GM21515 (cell line): ENCODE results near the gene AKAP9.
A peak's percentile ranks its signal among the peaks of the same experiment; 100 is the strongest.
"Not testable (repeated sequence)": the region's sequence is repeated elsewhere in the genome, so short reads cannot be mapped to it uniquely, and the experiment has no call there.

Experiments
- ATAC-seq: cut with Tn5 transposase; IDR thresholded peaks from one replicate; pipeline ENCODE4 v1.9.1; 2021; ENCODE audit not compliant: unreplicated experiment

AKAP9 gene

DNA sequence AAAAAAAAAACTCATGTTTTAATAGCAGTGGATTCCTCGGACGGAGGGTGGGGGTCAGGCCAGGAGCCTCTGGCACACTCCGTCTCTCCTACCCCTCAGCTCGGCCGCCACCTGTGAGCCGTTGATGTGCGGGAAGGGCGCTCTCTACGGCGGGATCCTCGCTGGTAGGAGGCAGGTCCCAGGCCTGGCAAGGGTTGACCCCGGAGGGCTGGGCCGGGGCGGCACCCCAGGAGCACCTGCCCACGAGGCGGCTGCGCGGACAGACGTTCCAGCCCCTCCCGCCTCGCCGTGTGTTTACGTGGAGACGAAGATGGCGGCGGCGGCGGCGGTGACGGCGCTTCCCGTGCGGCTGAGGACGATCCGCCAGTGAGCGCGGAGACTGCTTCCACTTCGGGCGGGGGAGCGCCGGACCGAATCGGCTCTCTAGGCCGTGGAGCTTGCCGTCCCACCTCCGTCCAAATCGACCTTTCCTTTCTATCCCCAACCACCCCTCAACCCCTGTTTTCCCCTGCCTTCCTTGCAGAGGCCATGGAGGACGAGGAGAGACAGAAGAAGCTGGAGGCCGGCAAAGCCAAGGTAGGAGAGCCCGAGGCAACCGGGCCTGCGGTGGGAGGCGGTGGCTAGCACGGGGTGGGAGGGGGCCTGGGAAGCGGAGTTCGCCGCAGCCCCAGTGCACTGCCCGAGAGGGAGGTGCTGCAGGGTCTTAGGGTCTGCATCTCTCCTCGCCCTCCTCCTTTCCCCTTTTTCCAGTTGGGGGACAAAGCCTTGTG, at the start of gene AKAP9:
TSS of gene AKAP9 (plus strand) at position 291 of the 770 bp plus-strand sequence. CDS start at position 529, 238 bp downstream.
- peak; percentile 97 for ATAC-seq

DNA sequence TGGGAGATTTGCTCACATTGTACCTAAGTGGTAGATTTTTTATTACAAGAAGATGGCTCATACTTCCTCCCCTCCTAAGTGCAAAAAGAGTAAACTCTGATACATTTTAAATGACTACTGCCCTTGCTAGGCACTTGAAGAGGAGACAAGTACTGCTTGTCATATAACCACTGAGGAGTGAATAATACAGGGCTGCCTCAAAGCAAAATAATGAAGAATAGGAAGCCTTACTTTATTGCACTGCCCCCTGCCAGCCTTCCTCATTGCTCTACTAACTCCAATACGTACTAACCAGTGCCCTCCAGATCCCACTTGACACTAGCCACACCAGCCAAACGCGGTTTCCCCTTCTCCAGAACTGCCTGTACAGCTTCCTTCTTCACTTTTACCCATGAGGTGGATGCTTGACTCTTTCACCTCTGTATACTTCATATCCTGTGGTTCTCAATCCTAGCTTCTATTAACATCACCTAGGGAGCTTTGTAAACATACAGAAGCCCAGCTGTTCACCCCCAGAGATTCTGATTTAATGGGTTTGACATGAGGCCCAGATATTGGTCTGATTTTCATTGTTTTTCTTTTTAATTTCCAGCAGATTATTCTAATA, 48.5 kb upstream of the AKAP9 start:
- ATAC-seq, result no peak

DNA sequence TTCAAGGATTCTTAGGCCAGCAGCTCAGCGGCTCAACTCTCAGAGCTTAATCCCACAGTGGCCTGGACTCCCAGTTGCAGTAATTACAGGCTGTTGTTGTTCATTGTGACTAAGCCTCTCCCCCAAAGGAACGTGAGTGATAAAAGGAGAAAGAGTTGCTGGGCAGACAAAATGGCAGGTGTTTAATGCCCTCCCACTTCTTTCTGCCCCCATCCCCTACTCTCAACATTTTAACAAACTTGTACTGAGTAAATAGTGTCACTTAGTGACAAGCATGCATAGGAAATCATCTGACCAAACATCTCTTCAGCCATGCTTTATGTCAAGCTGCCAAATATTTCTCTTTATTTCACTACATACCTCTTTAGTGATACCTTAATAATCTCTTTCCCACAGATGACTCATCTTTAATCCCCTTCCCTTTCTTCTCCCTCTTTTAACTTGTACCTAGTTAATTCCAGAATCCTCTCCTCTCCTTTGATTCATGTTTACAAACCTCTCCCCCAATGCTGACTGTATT, 47.8 kb upstream of the AKAP9 start:
- ATAC-seq, result no peak

DNA sequence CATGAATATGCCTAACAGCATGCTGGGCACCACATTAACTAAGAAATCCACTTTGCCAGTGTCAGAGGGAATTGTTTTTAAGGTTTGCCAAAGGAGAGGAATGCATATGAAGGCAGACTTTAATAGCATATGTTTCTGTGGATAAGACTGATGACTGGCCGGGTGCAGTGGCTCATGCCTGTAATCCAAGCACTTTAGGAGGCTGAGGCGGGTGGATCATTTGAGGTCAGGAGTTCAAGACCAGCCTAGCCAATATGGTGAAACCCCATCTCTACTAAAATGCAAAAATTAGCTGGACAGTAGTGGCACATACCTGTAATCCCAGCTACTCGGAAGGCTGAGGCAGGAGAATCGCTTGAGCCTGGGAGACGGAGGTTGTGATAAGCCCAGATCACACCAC, 47.0 kb upstream of the AKAP9 start:
- not testable (repeated sequence) for ATAC-seq

DNA sequence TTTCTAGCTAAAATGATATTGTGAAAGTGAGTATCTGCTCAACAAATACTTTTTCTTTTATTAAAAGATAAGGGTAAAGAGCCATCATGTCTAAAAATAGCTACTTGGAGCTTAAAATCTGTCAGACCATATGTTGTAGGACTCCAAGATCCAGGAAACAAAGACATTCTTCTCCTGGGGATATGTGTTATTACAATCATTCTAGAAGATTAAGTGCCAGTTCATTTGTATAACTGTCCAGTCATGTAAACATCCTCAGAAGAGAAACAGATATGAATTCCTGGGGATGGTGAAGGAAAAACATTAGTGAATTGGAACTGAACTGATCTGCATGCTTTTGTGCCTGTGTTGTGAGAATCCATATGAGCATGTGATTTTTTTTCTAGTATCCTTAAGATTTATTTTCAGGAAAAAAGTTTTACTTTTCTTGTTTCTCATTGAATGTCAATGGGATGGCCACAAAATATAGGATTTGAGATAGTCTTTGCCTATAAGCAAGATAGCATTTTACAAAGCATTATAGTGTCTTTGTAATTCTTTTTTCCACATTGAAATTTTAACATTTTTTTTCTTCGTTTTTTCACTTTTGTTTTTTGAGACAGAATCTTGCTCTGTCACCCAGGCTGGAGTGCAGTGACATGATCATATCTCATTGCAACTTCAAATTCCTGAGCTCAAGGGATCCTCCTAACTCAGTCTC, 45.7 kb upstream of the AKAP9 start:
- ATAC-seq, result no peak

DNA sequence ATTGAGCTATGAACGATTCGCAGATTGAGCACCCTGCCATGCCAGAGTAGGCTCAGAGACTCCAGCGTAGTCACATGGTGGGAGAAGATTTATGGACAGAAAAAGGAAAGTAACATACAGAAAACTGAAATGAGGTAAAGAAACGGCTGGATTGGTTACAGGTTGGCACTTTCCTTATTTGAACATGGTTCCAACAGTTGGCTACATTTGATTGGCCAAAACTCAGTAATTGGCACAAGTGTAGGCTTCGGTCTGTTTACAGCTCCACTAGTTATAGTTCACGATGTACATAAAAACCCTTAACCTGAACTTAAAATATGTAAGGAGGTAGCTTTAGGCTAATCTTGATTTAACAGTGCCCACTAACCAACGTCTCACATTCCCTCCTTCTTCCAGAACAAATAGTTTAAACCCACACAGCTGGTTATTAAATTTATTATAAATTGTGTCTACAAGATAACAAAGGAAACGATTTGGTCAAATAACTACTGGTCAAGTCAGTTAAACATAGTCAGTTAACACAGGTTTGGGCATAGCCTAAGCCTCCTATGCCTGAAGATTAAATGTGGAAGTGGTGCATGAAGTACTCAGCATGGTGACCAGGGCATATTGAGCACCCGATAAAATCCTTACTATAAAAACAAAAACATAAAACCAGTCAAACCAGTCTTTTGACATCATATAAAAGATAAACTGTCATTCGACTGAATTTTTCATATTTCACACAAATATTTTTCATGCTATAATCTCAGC, 42.2 kb upstream of the AKAP9 start:
- ATAC-seq, result no peak

DNA sequence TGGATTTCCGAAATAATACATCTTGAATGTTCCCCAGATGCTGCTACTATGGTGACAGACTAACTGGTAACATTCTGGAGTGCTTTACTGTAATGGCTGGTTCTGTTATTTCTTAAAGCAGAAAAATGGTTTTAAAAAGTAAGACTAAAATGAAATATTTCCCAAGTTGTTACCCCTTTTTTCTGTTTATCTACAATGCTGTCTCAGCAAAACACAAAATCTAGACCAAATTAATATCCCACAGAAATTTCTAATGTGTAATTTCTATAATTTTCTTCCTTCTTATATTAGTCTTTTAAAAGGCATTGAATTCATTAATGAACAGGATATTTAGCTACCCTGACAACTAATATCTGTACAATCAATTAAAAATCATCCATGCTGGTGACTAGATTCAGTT, 41.1 kb upstream of the AKAP9 start:
- ATAC-seq, result no peak

DNA sequence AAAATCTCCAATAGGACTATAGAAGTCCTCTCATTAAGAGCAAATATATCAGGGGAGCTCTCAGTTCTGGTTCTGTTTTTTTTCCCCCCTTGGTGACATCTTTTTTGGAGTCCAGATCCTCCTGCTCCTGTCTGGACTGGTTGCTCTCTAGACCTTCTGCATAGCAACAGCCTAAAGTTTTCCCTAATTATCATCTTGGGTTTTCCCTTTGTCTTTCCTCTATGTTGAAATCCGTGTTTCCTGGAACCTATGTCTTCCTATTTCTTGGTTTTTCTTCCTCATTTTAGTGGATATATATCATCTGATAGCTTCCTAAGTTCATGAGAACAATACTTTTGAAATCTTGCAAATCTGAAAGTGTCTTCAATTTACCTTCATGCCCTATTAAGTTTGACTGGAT, 30.5 kb upstream of the AKAP9 start:
- ATAC-seq, result no peak

DNA sequence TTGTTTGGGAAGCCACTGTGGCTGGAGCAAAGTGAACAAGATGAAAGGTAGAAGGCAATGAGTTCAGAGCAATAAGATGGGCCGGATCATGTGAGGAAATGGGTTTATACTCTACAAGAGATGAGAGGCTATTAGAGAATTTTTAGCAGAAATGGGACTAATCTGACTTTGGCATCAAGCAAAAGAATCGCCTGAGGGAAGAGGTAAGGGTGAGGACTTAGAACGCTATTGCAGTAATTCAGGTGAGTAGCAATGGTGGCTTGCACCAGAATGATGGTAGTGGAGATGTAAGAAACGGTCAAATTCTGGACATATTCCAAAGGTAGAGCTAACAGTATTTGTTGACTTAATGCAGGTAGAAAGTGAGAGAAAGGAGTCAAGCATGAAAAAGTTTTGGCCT, 29.5 kb upstream of the AKAP9 start:
- ATAC-seq, result no peak

DNA sequence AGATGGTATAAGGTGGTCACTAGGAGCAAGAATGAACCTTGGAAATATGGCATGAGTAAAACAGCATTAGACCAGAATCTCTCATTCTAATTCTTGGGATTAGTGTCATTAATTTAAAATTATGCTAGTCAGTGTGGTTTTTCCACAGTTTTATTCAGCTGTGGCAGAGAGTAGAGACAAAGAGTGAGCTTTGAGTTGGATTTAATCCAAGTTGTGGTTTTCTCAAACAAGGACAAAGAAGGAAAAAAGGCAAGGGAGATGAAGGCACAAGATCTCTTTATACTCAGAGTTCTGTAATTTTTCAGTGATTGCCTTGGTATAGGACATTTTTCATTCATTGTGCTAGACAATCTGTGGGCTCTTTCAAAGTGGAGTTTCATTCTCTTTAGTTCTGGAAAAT, 28.2 kb upstream of the AKAP9 start:
- ATAC-seq, result no peak

DNA sequence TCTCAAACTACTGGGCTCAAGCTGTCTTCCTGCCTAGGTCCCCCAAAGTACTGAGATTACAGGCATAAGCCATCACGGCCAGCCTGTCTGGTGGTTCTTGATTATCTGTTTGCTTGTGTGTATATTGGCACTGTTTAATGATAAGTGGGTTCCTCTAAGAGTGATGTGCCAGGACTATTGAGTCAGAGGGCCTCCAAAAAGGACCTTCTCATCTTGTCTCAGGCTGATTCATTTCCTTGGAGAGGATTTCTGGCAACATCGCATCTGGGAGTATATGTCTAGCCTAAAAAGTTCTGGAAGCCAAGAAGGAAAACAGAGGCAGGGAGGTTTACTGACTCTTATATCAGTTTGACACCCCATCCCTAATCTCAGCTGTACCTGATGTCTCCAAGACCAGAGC, 27.1 kb upstream of the AKAP9 start:
- ATAC-seq, result no peak

DNA sequence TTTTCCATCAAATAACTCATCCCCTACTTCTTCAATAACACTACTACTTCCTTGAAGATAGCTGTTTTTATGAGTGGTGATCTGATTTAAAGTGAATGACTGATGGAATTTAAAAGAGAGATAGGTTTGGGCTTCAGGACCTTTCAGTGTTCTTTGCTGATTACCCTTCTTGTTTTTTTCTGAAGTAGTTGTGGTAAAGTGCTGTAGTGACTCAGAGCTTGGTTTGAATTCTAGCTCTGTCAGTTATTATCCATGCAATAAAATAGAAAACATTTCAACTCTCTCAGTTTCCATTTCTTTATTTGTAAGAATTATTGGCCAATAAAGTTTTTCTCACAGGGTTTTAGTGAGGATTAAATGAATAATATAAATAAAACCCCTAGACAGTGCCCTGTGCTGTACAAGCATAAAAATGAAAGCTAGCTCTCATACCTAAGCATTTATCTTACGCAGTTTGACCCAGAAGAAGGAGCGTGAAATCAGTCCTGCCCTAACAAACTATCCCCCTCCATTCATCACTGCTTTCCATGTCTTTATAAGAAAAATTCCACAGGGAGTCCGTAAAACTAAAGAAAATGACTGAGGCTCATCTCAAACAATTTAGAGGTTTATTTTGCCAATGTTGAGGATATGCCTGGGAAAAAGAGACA, 25.1 kb upstream of the AKAP9 start:
- ATAC-seq, result no peak

DNA sequence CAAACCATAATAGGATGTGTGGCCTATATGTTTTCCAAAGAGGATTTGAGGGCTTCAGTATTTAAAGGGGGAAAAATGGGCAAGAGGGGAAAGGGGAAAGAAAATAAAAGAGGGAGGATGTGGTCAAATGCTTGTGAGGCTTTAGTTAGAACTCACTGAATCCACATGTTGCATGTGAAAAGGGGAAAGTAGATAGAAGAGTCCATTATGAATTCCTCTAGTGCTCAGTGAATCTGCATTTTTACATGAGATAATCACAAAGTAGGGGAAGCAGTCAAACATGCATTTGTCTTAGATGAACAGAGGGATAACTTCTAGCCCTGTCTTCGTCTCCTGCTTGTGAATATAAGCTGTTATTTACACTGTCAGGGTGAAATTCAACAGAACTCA, 24.6 kb upstream of the AKAP9 start:
- no peak for ATAC-seq

DNA sequence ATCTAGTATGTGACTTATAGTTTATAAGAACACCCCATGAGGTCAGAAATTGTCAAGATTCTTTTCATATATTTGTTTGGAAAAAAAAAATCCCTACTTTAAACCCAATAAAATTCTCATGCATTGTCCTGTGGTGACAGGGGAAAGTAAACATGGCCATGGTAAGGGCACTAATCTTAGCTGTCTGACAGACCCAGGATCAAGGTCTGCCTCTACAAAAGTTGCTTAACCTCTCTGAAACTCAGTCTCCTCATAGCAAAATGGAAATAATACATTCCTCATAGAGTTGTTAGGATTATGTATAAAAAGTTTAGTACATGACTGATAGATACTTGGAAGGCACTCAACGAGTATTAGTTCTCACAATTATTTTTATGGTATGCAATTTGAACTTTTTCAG, 22.3 kb upstream of the AKAP9 start:
- no peak for ATAC-seq

DNA sequence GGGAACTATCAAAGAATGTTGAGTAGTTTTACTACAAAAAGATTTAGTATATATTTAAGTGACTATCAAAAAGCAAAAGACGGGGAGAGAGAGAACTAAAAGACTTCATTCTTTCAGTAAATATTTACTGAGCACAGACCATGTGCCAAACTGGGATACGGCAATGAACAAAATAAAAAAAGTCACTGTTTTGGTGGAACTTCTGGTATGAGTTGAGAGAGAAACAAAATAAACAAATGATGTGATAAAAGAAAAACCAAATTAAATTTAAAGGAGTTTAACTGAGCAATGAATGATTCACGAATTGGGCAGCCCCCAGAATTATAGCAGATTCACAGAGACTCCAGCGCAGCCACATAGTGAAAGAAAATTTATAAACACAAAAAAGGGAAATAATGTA, 17.8 kb upstream of the AKAP9 start:
- ATAC-seq, result no peak

DNA sequence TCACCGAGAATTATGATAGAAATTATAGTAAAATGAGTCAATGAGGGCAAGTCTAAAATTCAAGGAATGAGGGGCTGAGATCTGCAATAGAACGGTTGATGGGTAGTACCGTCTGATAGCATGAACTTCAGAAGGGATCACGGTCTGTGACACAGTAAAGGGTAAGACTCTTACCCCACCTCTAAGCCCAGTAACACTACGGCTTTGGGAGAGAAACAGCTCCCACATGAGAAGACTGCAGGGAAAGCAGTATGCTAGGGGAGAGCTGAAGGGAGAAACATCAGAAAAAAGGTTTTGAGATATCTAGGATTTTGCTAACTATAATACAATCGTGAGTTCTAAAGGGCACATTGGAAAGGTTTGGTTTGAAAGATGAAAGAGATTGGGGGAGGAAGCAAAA, 12.8 kb upstream of the AKAP9 start:
- ATAC-seq, result no peak

DNA sequence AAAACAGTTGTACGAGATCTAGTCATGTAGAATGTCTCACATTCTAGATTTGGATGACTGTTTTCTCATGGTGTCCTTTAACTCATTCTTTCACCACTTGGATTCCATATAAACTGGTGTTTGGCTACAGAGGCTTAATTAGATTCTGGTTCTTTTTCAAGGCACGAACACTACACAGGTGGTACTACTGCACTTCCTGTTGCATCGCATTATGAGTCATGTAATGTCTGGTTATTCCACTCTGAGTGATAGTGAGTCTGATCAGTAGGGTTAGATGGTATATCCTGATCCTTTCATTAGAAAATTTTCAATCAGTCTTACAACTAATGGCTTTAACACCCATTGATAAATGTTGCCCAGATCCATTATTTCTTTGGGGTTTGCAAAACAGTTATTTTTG, 11.2 kb upstream of the AKAP9 start:
- peak; percentile 63 for ATAC-seq

DNA sequence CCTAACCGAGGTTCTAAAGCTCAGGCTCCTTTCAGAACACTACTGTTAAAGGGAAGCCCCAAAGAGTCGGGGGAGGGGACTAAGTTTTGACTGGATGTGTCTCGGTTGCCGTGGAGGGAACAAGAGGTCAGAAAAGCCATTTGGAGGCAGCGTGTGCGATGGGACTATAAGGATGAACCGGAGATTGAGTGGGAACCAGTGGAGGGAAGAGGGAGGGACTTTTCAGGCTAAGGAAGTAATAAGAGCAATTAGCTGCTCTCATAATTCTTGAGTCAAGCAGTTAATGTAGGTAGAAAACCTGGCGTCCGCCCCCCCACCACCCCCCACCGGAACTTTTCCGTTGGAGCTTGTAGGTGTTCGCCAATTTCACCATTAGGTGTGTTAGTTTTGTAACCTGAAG, 491 bp upstream of the AKAP9 start:
- ATAC-seq, result no peak

DNA sequence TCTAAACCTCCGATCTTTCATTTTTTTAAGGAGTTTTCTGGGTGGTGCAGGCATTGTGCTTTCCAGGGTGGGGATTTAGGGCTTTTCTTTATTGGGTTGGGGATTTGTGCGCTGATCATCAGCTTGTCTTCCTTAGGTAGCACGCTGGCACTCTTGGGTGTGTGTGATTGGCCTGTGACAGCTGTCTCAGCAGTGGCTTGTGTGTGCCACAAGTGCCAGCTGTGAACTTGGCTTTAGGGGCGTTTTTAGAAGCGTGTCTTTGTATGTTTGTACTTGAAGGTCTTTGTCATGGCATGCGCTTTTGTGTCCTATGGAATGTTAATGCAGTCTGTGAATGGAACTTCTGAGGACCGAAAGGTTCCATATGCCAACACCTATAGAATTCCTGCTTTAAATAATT, 788 bp downstream of the AKAP9 start:
- peak; percentile 27 for ATAC-seq

DNA sequence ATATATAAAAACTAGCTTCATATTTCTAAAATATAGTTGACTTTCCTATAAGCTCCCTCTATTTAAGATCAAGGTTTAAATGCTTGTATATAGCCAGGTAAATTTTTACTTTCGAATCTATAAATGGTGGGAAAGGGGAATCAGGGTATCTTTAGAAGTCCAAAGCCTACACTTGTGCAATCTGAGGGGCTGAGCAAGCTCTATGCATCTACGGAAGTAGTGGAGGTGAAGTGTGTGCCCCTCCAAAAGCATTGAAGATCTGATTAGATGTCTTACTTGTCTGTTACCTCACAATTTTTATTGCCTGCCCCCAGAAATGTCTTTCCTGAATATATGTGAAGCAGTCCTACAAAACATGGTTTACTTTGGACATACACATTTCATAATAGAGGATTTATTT, 1.6 kb downstream of the AKAP9 start:
- ATAC-seq, result no peak

DNA sequence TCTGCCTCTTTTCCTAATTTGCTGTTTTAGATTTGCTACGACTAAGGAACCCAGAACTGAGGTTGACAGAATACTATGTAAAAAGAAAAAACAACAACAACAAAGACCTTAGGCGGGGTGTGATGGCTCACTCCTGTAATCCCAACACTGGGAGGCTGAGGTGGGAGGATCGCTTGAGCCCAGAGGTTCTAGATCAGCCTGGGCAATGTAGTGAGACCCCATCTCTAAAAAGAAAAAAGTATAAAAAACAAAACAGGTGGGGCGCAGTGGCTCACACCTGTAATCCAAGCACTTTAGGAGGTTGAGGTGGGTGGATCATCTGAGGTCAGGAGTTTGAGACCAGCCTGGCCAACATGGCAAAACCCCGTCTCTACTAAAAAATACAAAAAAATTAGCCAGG, 4.3 kb downstream of the AKAP9 start:
- ATAC-seq, result not testable (repeated sequence)
